Limb (tissue), 2 donors: ENCODE measurements around the gene GOLGA6L2.
"Not testable (repeated sequence)": the region's sequence is repeated elsewhere in the genome, so short reads cannot be mapped to it uniquely, and the experiment has no call there.

ENCODE experiments used
- DNase-seq, 2 donors: peaks; one replicate each; pipeline ENCODE4 v3.0.0-alpha.2; 2016; ENCODE audit errors: extremely low spot score in 2 of 2

GOLGA6L2 gene

DNA sequence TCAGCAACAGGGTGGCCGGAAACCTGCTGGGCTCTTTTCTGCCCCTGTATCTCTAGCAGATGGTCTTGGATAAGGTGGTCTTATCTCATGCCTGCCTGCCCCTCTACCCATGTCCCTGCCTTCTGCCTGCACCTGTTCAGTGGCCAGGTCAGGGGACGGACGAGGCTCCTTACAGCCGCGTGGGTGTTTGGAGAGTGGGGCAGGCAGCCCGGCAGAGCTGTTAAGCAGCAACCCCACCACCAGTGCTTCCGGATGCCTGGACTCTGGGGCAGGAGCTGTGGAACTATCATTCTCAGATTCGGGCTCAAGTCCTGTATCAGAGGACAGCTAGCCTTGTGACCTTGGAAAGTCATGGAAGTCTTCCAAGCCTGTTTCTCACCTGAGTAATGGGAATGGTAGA lies 21.7 kb downstream of the GOLGA6L2 start:
- not testable (repeated sequence) for DNase-seq

- no peak for DNase-seq
Observed at GRCh38 chr15:23424111-23424904, 22.7 kb downstream of the GOLGA6L2 start.

DNA sequence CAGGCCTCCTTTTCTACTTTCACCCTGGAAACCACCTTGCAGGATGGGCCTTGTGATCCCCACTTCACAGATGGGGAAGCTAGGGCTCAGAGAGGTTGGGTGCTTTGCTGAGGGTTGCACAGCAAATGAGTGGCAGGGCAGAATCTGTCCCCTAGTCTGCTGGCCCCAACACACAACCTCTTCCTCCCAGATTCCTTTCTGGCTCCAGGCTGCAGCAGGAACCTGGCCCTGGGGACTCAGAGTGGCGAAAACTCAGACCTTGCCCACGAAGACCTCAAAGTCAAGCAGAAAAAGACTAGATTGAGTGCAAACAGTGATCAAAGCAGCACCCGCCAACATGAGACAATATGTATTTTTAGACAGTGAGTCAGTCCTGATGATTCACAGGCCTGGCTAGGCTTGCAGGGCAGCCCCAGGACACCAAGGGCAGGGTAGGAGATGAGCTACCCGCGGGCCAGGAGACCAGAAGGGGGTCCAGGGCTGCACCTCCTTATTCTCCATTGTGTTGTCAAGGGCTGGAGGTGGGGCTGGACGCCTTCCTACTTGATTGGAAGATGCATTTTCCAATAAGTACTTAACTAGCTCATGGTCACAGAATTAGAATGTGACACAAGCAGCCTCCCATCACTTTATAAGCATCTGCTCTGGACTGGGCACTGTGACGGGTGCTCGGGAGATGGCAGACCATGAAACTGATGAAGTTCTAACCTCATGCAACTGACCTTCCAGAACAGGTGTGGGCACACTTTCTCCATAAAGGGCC lies 23.9 kb downstream of the GOLGA6L2 start:
- no peak for DNase-seq

GRCh38 chr15:23422099-23422945 lies 24.7 kb downstream of the GOLGA6L2 start:
- DNase-seq, result no peak

GRCh38 chr15:23420806-23421575 lies 26.1 kb downstream of the GOLGA6L2 start:
- no peak for DNase-seq

GRCh38 chr15:23416349-23417276 lies 30.4 kb downstream of the GOLGA6L2 start:
- DNase-seq, result no peak

DNA sequence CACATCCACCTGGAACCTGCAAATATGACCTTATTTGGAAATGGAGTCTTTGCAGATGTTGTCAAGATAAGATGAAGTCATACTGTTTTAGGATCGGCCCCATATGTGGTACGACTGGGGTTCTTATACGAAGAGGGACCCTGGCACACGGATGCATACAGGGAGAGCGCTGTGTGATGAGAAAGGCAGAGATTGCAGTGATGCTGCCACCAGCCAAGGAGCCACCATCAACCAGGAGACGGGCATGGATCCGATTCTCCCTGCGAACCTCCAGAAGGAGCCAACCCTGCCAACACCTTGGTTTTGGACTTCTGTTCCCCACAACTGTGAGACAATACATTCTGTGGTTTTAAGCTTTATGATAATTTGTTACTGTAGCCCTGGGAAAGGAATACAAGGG lies 31.2 kb downstream of the GOLGA6L2 start:
- DNase-seq, result not testable (repeated sequence)

GRCh38 chr15:23415321-23415865 lies 31.6 kb downstream of the GOLGA6L2 start:
- no peak for DNase-seq

- not testable (repeated sequence) for DNase-seq
Observed at GRCh38 chr15:23412881-23413600, 34.0 kb downstream of the GOLGA6L2 start.

DNA sequence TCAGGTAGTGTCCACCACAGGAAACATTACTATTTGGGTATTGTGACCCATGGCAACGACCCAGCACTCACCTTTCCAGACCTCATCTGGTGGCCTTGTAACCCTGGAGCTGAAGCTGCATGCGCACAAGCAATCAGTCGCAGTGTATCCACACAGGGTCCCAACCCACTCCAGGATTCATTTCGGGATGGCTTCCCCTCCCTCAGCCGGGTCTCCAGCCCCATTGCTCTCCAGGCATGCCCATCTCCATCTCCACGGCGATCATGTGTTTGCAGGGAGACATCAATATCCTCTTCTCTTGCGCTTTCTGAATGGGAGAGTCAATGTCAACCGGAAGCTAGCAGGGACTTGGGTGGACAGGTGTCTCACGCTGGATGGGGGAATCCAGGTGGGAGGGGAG lies 35.2 kb downstream of the GOLGA6L2 start:
- DNase-seq, result no peak

- DNase-seq, result no peak
Observed at GRCh38 chr15:23403550-23403949, 43.5 kb downstream of the GOLGA6L2 start.

GRCh38 chr15:23402544-23402943 lies 44.5 kb downstream of the GOLGA6L2 start:
- no peak for DNase-seq

- DNase-seq, result no peak
Observed at GRCh38 chr15:23402140-23402539, 44.9 kb downstream of the GOLGA6L2 start.

DNA sequence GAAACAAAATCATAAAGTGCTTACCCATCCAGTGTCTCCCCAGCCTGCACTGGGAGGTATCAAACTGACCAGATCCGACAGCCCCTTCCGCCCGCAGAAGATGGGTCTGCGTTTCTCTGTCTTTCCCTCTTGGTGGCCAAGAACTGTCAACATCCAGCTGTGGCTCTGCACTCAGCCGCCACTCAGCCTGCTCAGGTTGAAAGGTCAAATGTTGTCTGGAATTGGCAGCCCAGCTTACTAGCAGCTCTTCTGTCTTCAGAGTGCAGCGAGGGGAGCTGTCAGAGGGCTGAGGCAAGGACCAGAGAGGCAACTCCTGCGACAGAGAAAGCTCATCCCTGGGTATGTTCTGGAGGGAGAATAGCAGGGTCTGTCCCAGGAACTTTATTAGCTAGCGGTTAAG lies 45.4 kb downstream of the GOLGA6L2 start:
- DNase-seq, result no peak

DNA sequence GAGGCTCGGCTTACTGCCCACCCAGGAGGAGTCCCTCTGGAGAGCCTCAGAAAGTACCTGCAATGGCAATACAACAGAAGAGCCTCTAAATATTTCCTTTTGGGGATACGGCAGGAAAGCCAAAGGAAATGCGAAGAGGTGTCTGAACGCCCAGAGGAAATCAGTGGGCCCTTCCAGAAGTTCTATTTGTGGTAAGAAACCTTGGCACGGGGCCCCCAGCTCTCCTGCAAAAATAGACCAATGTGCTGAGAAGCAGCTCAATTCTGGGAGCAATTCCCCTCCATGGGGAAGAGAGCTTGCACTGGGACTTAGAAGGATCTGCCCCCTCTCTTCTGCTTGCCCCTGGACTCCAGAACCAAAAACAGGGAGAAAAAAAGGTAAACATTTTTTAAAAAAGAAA lies 47.8 kb downstream of the GOLGA6L2 start:
- DNase-seq, result not testable (repeated sequence)

DNA sequence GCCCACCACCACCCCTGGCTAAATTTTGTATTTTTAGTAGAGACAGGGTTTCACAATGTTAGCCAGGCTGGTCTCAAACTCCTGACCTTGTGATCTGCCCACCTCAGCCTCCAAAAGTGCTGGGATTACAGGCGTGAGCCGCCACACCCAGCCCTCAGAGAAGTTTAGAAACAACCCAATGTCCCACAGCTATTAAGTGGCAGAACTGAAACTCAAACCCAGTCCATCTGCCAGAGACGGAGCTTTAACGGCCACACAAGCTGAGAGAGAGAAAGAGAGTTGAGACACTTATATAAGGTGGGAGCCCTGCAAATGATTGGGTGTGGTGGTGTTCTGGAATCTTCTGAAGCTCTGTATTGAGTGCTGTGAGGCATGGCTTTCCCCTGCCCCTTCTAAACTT lies 48.7 kb downstream of the GOLGA6L2 start:
- not testable (repeated sequence) for DNase-seq

- no peak for DNase-seq
Observed at GRCh38 chr15:23397779-23398178, 49.3 kb downstream of the GOLGA6L2 start.

- no peak for DNase-seq
Observed at GRCh38 chr15:23395832-23396231, 51.2 kb downstream of the GOLGA6L2 start.
